ENCODE results near the gene ZFYVE27. TPM values are rescaled to one million over a fixed set of nuclear protein-coding genes. Genes with fewer than 3 reads are reported as not detected.
"Not testable (repeated sequence)": the region's sequence is repeated elsewhere in the genome, so short reads cannot be mapped to it uniquely, and the experiment has no call there.

Gene ZFYVE27
- 23.7 and 25.3 TPM in 2 replicates for total RNA-seq (2014; rRNA removed)
- 12.5 TPM for polyA plus RNA-seq (2012)

GRCh38 chr10:97736902-97737769, at the start of gene ZFYVE27:
Gene ZFYVE27, plus strand, starts transcription at chr10:97737128. Its CDS starts 1,350 bp downstream, at chr10:97738478.
- peak; percentile 92 for DNase-seq (ENCODE audit: low read depth)

- peak; percentile 66 for DNase-seq (ENCODE audit: low read depth)
Observed at GRCh38 chr10:97687785-97688781, 48.8 kb upstream of the ZFYVE27 start.

GRCh38 chr10:97689559-97690020, 47.3 kb upstream of the ZFYVE27 start:
- DNase-seq (ENCODE audit: low read depth): peak; percentile 100

- DNase-seq (ENCODE audit: low read depth): no peak
Observed at GRCh38 chr10:97690133-97690532, 46.8 kb upstream of the ZFYVE27 start.

- DNase-seq (ENCODE audit: low read depth): not testable (repeated sequence)
Observed at GRCh38 chr10:97698072-97698655, 38.8 kb upstream of the ZFYVE27 start.

- peak; percentile 77 for DNase-seq (ENCODE audit: low read depth)
Observed at GRCh38 chr10:97701438-97702069, 35.4 kb upstream of the ZFYVE27 start.

- no peak for DNase-seq (ENCODE audit: low read depth)
Observed at GRCh38 chr10:97703398-97704067, 33.4 kb upstream of the ZFYVE27 start.

GRCh38 chr10:97704341-97704740, 32.6 kb upstream of the ZFYVE27 start:
- no peak for DNase-seq (ENCODE audit: low read depth)

- DNase-seq (ENCODE audit: low read depth): no peak
Observed at GRCh38 chr10:97705006-97705670, 31.8 kb upstream of the ZFYVE27 start.

- no peak for DNase-seq (ENCODE audit: low read depth)
Observed at GRCh38 chr10:97707134-97707861, 29.6 kb upstream of the ZFYVE27 start.

- DNase-seq (ENCODE audit: low read depth): no peak
Observed at GRCh38 chr10:97708167-97708566, 28.8 kb upstream of the ZFYVE27 start.

GRCh38 chr10:97708976-97709946, 27.7 kb upstream of the ZFYVE27 start:
- peak; percentile 81 for DNase-seq (ENCODE audit: low read depth)

- no peak for DNase-seq (ENCODE audit: low read depth)
Observed at GRCh38 chr10:97711640-97712572, 25.0 kb upstream of the ZFYVE27 start.

GRCh38 chr10:97713339-97713825, 23.5 kb upstream of the ZFYVE27 start, which contains the start of gene MARVELD1:
Gene MARVELD1, plus strand, starts transcription at chr10:97713730. Its CDS starts 147 bp downstream, at chr10:97713877.
- peak; percentile 80 for DNase-seq (ENCODE audit: low read depth)

- peak; percentile 77 for DNase-seq (ENCODE audit: low read depth)
Observed at GRCh38 chr10:97713826-97714400, 23.0 kb upstream of the ZFYVE27 start.
